ENCODE results near the gene PWWP2A. TPM values are rescaled to one million over a fixed set of nuclear protein-coding genes. Genes with fewer than 3 reads are reported as not detected.

The PWWP2A gene
- total and polyA plus RNA-seq, 2 of the 8 experiments (the other 6 are each of a cell fraction or from before 2014, with no cell fraction given) = 18.5 to 63.0 TPM

DNA sequence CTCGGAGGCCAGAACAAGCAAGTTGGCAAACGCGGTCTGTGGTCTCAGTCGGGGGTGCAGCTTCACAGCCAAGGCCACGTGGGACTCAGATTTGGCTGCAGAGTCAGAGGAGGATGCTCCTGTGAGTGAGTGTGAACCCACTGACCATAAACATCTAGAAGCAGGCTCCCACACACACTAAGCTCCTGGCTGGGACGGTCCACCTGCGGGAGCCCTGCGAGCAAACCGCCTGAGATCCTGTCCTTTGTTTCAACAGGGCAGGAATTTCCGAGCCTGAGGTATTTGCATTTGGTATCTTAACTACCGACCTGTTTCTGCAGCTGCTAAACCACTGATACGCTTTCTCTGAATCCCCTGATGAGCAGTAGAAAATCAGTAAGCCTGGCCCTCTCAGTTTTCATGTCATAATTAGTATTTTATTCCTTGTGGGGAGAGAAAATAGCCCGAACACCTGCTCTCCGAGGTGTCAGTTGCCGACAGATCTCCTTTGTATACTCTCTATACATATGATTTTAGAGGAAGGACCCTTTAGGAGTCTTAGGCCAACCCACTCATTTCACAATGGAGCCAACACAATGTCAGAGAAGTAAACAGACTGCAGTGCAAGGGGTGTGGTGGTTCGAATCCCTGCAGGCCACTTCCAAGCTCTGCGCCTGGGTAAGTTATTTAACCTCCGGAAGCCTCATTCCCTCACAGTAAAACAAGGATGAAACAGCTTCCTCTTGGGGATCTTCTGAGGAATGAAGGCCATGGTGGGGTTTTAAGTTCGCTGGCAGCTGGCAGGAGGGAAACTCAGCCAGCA, 40.9 kb upstream of the PWWP2A start:
- no peaks in the 10 kb centered on the region for H4K20me1 ChIP-seq (replicated peaks in 1 of 2; ENCODE audit: control insufficient read depth in 1 of 2, insufficient read depth in 2 of 2, low read length in 2 of 2)
- no peaks in the 10 kb centered on the region for H3K27me3 ChIP-seq (replicated peaks in 1 of 4; ENCODE audit: control insufficient read depth in 3 of 4, extremely low read depth in 1 of 4, insufficient read depth in 3 of 4, low read length in 3 of 4)
- peak overlapping the region; percentile 97 for H4K91ac ChIP-seq (replicated peaks; ENCODE audit: insufficient read length, low read length)
- H3K79me1 ChIP-seq (ENCODE audit: low read depth, low read length) = no peaks in the 10 kb centered on the region; the same call in 1 of the 2 replicates
- peak overlapping the region; percentile 98 for H3K18ac ChIP-seq (ENCODE audit: extremely low read depth, low read length)
- POLR2A ChIA-PET (ENCODE audit: partially characterized antibody) = interaction anchor here (0.7 to 3.6 kb wide), 17 partner anchors 13 to 253 kb away, joined by 3 to 26 read pairs (median 4); no protein-coding TSS in a partner anchor
- H3K79me2 ChIP-seq (ENCODE audit: control insufficient read depth in 1 of 2, insufficient read depth in 2 of 2, low read length in 2 of 2) = no peaks in the 10 kb centered on the region
- peaks cover 13 to 20% (median 15%) of the 10 kb centered on the region in 4 experiments for H3K4me1 ChIP-seq (replicated peaks in 1 of 4; ENCODE audit: control insufficient read depth in 3 of 4, insufficient read depth in 4 of 4, low read length in 3 of 4)
- CTCF ChIA-PET (ENCODE audit: partially characterized antibody) = interaction anchor here (0.6 to 1.7 kb wide), 12 partner anchors 14 to 185 kb away, joined by 3 to 9 read pairs (median 3); partner anchors contain the start of gene PWWP2A
- no peaks in the 10 kb centered on the region for H3K23me2 ChIP-seq (ENCODE audit: low read depth, low read length)
- FAIRE-seq (peak; percentile 90), DNase-seq (ENCODE audit: low read depth in 1 of 2, low spot score in 2 of 2) (peak; percentile 70 to 75)
- H2AK5ac ChIP-seq (ENCODE audit: low read depth, low read length) = peak overlapping the region; percentile 75
- H3K4me2 ChIP-seq (ENCODE audit: insufficient read depth in 1 of 2, low read depth in 2 of 2, low read length in 2 of 2) = peak overlapping the region; percentile 44 to 75
- peak overlapping the region; percentile 86 for H2BK5ac ChIP-seq (ENCODE audit: low read depth, low read length)
- H2AFZ ChIP-seq (ENCODE audit: low read length) = no peak overlapping the region
- H3K56ac ChIP-seq (replicated peaks; ENCODE audit: insufficient read length, low read depth, low read length) = peak overlapping the region; percentile 60
- no peak overlapping the region for H3K14ac ChIP-seq (ENCODE audit: insufficient read length)
- no peaks in the 10 kb centered on the region for H3K9me3 ChIP-seq (ENCODE audit: insufficient read depth in 2 of 2, low read depth in 1 of 2, low read length in 1 of 2)
- no peaks in the 10 kb centered on the region for H3K36me3 ChIP-seq (ENCODE audit: control insufficient read depth in 2 of 4, insufficient read depth in 4 of 4, low read length in 3 of 4)
- peak overlapping the region; percentile 99 for H2BK20ac ChIP-seq (ENCODE audit: low read length)
- peak overlapping the region; percentile 87; the same call in 1 of the 2 replicates for H4K8ac ChIP-seq (ENCODE audit: extremely low read depth, insufficient read depth, low read length)
- H3K23ac ChIP-seq (ENCODE audit: insufficient read length) = no peak overlapping the region
- peak overlapping the region in 3 of 4 experiments; percentile 7 to 36 (median 19); a peak in 4 of 8 replicates for H3K4me3 ChIP-seq (ENCODE audit: extremely low read depth in 1 of 4, insufficient read depth in 2 of 4, low read depth in 3 of 4, low read length in 4 of 4)
- H2BK120ac ChIP-seq (replicated peaks; ENCODE audit: low read depth, low read length) = peak overlapping the region; percentile 98
- H3K4ac ChIP-seq (replicated peaks; ENCODE audit: insufficient read length, low read depth, low read length) = peak overlapping the region; percentile 61
- peak overlapping the region; percentile 76; the same call in 1 of the 2 replicates for H2BK15ac ChIP-seq (ENCODE audit: low read length)
- peak overlapping the region; percentile 91 for H3K27ac ChIP-seq (ENCODE audit: low read depth, low read length)
- H4K5ac ChIP-seq (ENCODE audit: insufficient read length, low read depth, low read length) = peak overlapping the region; percentile 91
- 21% methylated on average over 19 of the region's 19 CpGs; no CpG with 5 or more reads in 1 of the 2 experiments for WGBS, 2 experiments (ENCODE audit: extremely low coverage in 1 of 2, insufficient coverage in 1 of 2, insufficient read length in 1 of 2, insufficient replicate concordance in 2 of 2, low coverage in 1 of 2, low lambda C conversion rate in 2 of 2, missing lambda C conversion rate in 1 of 2)
- H2BK12ac ChIP-seq (ENCODE audit: low read depth, low read length) = peak overlapping the region; percentile 98
- peak overlapping the region in 3 of 4 experiments; percentile 61 to 65 (median 64); a peak in 6 of 7 replicates for H3K9ac ChIP-seq (replicated peaks in 1 of 4; ENCODE audit: extremely low read depth in 1 of 4, low read depth in 3 of 4, low read length in 3 of 4)
- no peak for TF ChIP-seq RNF2 (IDR thresholded peaks at IDR 0.05; ENCODE audit: borderline replicate concordance, low read depth, low read length, missing control alignments, poor library complexity, severe bottlenecking)
- no peak for TF ChIP-seq EZH2 (IDR thresholded peaks at IDR 0.05; ENCODE audit: low read depth, low read length, severe bottlenecking)
- peak; percentile 70; the same call in 1 of the 2 replicates for TF ChIP-seq TAF1 (IDR thresholded peaks at IDR 0.05; ENCODE audit: low read depth, low read length)
- no peak for TF ChIP-seq ATF3 (IDR thresholded peaks at IDR 0.05; ENCODE audit: insufficient read depth, low read depth, low read length)
- peak; percentile 63 for TF ChIP-seq NANOG (IDR thresholded peaks at IDR 0.05; ENCODE audit: insufficient read depth, low read depth, low read length, poor library complexity, severe bottlenecking)
- TF ChIP-seq POLR2AphosphoS5 (IDR thresholded peaks at IDR 0.05; ENCODE audit: low read depth, low read length) = peak; percentile 73
- TF ChIP-seq FOSL1 (IDR thresholded peaks at IDR 0.05; ENCODE audit: insufficient read depth, low read depth, low read length) = no peak
- TF ChIP-seq, protein P1, sequence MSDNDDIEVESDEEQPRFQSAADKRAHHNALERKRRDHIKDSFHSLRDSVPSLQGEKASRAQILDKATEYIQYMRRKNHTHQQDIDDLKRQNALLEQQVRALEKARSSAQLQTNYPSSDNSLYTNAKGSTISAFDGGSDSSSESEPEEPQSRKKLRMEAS (IDR thresholded peaks at IDR 0.05) = peak; percentile 81
